Astrocyte of the spinal cord (primary cell): ENCODE results near the gene CDH8.
A peak's percentile ranks its signal among the peaks of the same experiment; 100 is the strongest.

Experiments used
- DNase-seq: peaks from one replicate; pipeline ENCODE4 v3.0.0; 2011; ENCODE audit warnings: low read depth, low spot score
- H3K4me3 ChIP-seq: 2 replicates; pipeline ENCODE4 v1.5.1; 2011; ENCODE audit warnings: low read depth, mild to moderate bottlenecking, low read length, moderate library complexity
- in situ Hi-C: cut with HindIII; loops from 2 replicates; pipeline ENCODE4 v1.10.0; 2017; ENCODE audit warnings: low sequenced_read_pairs
- TF ChIP-seq, protein P1 (sequence below): IDR thresholded peaks from 2 replicates; pipeline ENCODE4 v1.5.1; 2012; ENCODE audit warnings: low read depth, mild to moderate bottlenecking, low read length, inconsistent platforms

CDH8 gene

DNA sequence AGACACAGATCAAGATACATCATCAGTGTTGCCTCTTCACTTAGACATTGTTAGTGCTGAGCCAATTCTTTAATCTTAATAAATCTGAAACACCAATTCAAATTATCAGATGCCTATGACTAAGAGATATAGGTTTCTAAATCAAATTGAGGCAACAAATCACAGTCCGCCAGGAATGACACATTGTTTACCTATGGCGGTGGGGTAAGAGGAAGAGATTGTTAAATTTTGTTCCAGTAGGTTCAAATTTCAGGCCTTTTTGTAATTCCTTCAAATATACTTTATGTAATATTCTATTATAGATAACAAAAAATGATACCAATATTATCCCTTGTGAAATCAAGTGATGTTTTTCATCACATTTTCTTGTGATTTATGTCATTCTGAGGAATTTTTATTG is 145.9 kb downstream of the CDH8 start:
- DNase-seq = no peak
- no peak overlapping the region for H3K4me3 ChIP-seq
- in situ Hi-C loops = no loop called here
- TF ChIP-seq, protein P1, sequence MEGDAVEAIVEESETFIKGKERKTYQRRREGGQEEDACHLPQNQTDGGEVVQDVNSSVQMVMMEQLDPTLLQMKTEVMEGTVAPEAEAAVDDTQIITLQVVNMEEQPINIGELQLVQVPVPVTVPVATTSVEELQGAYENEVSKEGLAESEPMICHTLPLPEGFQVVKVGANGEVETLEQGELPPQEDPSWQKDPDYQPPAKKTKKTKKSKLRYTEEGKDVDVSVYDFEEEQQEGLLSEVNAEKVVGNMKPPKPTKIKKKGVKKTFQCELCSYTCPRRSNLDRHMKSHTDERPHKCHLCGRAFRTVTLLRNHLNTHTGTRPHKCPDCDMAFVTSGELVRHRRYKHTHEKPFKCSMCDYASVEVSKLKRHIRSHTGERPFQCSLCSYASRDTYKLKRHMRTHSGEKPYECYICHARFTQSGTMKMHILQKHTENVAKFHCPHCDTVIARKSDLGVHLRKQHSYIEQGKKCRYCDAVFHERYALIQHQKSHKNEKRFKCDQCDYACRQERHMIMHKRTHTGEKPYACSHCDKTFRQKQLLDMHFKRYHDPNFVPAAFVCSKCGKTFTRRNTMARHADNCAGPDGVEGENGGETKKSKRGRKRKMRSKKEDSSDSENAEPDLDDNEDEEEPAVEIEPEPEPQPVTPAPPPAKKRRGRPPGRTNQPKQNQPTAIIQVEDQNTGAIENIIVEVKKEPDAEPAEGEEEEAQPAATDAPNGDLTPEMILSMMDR = no peak

DNA sequence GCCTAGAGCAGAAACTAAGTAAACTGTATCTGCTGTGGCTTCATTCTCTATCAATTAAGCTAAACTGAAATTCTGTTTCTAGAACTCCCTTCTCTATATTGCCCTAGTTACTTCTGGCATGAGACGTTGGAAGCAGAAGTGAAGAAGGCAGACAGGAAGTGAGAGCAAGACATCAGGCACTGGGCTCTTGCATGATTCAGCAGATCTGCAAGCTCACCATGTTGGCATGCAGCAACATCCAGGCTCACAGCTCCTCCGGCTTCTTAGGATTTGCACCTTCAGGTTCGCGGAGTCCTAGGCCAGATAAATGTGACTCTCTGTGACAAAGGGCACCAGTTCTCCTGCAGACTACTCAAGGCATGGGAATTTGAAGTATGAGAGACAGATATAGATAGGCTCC is 148.3 kb downstream of the CDH8 start:
- H3K4me3 ChIP-seq = no peak overlapping the region
- TF ChIP-seq, protein P1 = no peak
- DNase-seq = peak; percentile 54
- in situ Hi-C loops = no loop called here

DNA sequence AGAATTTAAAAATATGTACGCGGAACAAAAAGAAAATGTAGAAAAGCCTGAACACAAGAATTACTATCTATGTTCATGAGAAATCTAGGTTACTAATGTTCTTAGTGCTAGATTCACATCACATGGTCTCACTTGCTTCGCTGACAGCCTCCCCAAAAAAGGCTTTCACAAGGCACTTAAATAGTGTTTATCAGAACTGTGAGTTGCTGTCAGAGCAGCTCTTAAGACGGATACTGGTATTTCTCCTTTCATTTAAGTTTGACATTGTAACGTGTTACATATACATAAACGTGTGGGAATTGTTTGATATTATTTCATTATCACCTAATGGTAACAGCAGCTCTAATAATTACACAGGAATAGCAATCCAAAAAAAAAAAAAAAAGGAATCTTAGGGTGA is 150.9 kb downstream of the CDH8 start:
- no peak overlapping the region for H3K4me3 ChIP-seq
- TF ChIP-seq, protein P1 = no peak
- in situ Hi-C loops = no loop called here
- no peak for DNase-seq

DNA sequence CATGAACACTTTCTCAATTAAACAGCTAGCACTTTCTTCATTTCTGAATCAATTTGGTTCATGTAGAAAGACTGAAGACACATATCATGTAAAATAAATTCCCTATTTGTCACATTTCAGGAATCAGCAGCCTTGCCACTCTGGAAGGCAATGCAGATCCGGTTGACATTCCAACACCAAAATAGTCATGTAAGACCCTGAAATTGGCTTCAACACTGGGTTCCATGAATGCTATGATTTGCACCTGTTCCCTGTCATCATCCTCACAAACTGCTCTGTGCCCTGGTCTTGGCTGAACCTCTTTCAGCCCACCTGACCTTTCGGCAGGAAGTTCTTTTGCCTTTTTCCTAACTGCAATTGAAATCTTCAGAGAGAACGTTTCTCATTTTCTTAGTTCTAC is 156.9 kb downstream of the CDH8 start:
- TF ChIP-seq, protein P1 = no peak
- DNase-seq = no peak
- in situ Hi-C loops = no loop called here
- H3K4me3 ChIP-seq = no peak overlapping the region

DNA sequence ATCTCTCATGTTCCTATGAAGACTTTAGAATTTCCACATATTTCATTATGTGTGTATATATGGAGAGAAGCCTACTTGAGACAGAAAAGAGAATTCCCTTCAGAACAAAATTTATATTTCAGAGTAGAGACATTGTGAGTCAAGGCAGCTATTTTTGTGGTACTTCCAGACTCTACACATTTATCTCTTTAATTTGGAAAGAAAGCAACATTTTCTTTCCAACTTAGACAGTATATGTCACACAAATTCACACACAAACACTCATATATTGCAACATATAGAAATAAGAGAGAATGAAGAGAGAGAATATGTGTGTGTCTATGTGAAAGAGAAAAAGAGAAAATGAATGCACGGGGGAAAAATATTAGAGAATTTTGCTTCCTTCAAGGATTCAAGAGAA is 158.8 kb downstream of the CDH8 start:
- in situ Hi-C loops = no loop called here
- DNase-seq = no peak
- TF ChIP-seq, protein P1 = no peak
- H3K4me3 ChIP-seq = no peak overlapping the region

DNA sequence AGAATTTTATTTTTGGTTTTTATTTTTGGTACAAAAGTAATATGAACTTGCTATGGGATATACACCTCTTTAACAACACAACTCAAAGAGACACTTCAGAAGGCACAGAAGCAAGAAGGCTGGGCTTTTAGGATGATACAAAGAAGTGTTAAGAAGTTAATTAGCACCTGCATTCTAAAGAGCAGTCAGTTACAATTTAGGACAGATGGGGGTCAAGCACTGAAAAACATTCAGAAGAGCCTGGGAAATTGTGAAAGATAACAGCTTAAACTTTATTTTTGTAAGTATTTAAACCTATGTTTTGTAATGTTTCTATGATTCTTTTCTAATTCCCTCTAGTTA is 163.5 kb downstream of the CDH8 start:
- TF ChIP-seq, protein P1 = no peak
- in situ Hi-C loops = no loop called here
- no peak for DNase-seq
- no peak overlapping the region for H3K4me3 ChIP-seq
